Kidney epithelial cell (primary cell): Measurements from ENCODE around the gene ZAP70. TPM values are rescaled to one million over a fixed set of nuclear protein-coding genes. Genes with fewer than 3 reads are reported as not detected.

Experiments
- DNase-seq: peaks from one replicate; pipeline ENCODE4 v3.0.0-alpha.2; 2010; ENCODE audit warnings: low read depth
- H3K27me3 ChIP-seq: 2 replicates; pipeline ENCODE4 v1.6.0; 2011; ENCODE audit warnings: low read length; ENCODE audit not compliant: control insufficient read depth, insufficient read depth
- H3K36me3 ChIP-seq: 2 replicates; pipeline ENCODE4 v1.5.1; 2011; ENCODE audit warnings: low read length; ENCODE audit not compliant: control insufficient read depth, insufficient read depth
- H3K4me3 ChIP-seq: 2 replicates; pipeline ENCODE4 v1.5.1; 2011; ENCODE audit warnings: low read depth, mild to moderate bottlenecking, control low read depth, low read length
- CTCF ChIP-seq: IDR thresholded peaks from 2 replicates; pipeline ENCODE4 v1.5.1; 2011; ENCODE audit warnings: mild to moderate bottlenecking, moderate library complexity, low read length, control low read depth, inconsistent platforms; ENCODE audit not compliant: insufficient read depth, poor library complexity, severe bottlenecking
- total RNA-seq: library from RNA; depleted of rRNA; stranded (reverse); fragments of >200 nt; gene quantifications from 2 replicates; pipeline ENCODE4 v1.2.3, GENCODE V29; 2015

The ZAP70 gene
- total RNA-seq, 1 donor from 2014 or later = not detected

- no peak for TF ChIP-seq CTCF
- Histone ChIP-seq H3K27me3 (no peaks in the 10 kb centered on the region), H3K4me3 (no peak overlapping the region), H3K36me3 (no peaks in the 10 kb centered on the region)
- no peak for DNase-seq
These were observed 19.9 kb upstream of the ZAP70 start for GRCh38 chr2:97693476-97693875.

- no peaks in the 10 kb centered on the region for H3K36me3 ChIP-seq
- no peak for TF ChIP-seq CTCF
- no peak overlapping the region for H3K4me3 ChIP-seq
- no peaks in the 10 kb centered on the region for H3K27me3 ChIP-seq
- DNase-seq = no peak
These were observed 17.6 kb upstream of the ZAP70 start for GRCh38 chr2:97695744-97696143.

- H3K27me3 ChIP-seq = no peaks in the 10 kb centered on the region
- TF ChIP-seq CTCF = peak; percentile 90
- DNase-seq = peak; percentile 29
- no peak overlapping the region for H3K4me3 ChIP-seq
- no peaks in the 10 kb centered on the region for H3K36me3 ChIP-seq
These were observed 15.8 kb upstream of the ZAP70 start for GRCh38 chr2:97697252-97698235.

- TF ChIP-seq CTCF = no peak
These were observed 14.8 kb upstream of the ZAP70 start for GRCh38 chr2:97698530-97698929.

GRCh38 chr2:97699765-97700444 is 13.5 kb upstream of the ZAP70 start:
- Histone ChIP-seq H3K4me3 (no peak overlapping the region), H3K27me3 (no peaks in the 10 kb centered on the region), H3K36me3 (no peaks in the 10 kb centered on the region)
- TF ChIP-seq CTCF = peak; percentile 74
- no peak for DNase-seq

More at GRCh38 chr2:97698530-97698929, 14.8 kb upstream of the ZAP70 start:
- DNase-seq = no peak
- H3K36me3 ChIP-seq = no peaks in the 10 kb centered on the region
- no peaks in the 10 kb centered on the region for H3K27me3 ChIP-seq
- no peak overlapping the region for H3K4me3 ChIP-seq
